B cell (primary cell): ENCODE data around the gene ATXN7L3. TPM values are rescaled to one million over a fixed set of nuclear protein-coding genes. Genes with fewer than 3 reads are reported as not detected.

Experiments
- ATAC-seq: fragments of 200-7000 bp; cut with Tn5 transposase; one replicate; pipeline ENCODE4 v1.10.0; 2021; ENCODE audit warnings: low read depth, mild to moderate bottlenecking, moderate number of reproducible peaks, moderate library complexity
- CTCF ChIA-PET: fragments of 350-600 bp; sonication (Branson Sonifier 250); formaldehyde crosslinking; loops from one replicate; lab custom pipeline; 2021; ENCODE audit warnings: antibody characterized with exemption, inconsistent platforms; lab: Charles Lee
- POLR2A ChIA-PET: fragments of 350-600 bp; sonication (Branson Sonifier 250); formaldehyde crosslinking; loops from one replicate; lab custom pipeline; 2021; ENCODE audit warnings: antibody characterized with exemption; lab: Charles Lee
- DNase-seq: peaks from one replicate; pipeline ENCODE4 v3.0.0; 2013
- H2AFZ ChIP-seq: 2 replicates; pipeline ENCODE4 v1.6.1; 2012; ENCODE audit warnings: mild to moderate bottlenecking, low read depth, low read length; ENCODE audit not compliant: insufficient read depth, poor library complexity, severe bottlenecking
- H3K27ac ChIP-seq, 2 donors: 1 replicate in 1 of 2; 2 replicates in 1 of 2; pipeline ENCODE4 v1.5.1; 2012 to 2013; ENCODE audit warnings: low read length in 2 of 2, mild to moderate bottlenecking in 2 of 2, moderate library complexity in 1 of 2
- H3K27me3 ChIP-seq, 4 experiments: fragments of 200-600 bp in 1 of 4; sonication (generic) in 1 of 4; replicated peaks in 1 of 4; 1 replicate in 2 of 4; 2 replicates in 2 of 4; pipeline versions ENCODE4 v1.6.1 to v1.7.0; 2013 to 2016; ENCODE audit warnings: low read length in 3 of 4, mild to moderate bottlenecking in 2 of 4, mixed read lengths in 1 of 4, moderate library complexity in 1 of 4; ENCODE audit not compliant: insufficient read depth in 4 of 4, control insufficient read depth in 3 of 4; ENCODE audit errors: control extremely low read depth in 1 of 4
- H3K36me3 ChIP-seq, 2 experiments: replicated peaks in 1 of 2; 1 replicate in 1 of 2; 2 replicates in 1 of 2; pipeline versions ENCODE4 v1.6.1 to v1.7.1; 2013; ENCODE audit warnings: low read length in 1 of 2; ENCODE audit not compliant: insufficient read depth in 2 of 2, control insufficient read depth in 1 of 2; ENCODE audit errors: control extremely low read depth in 1 of 2, extremely low read depth in 1 of 2
- H3K4me1 ChIP-seq, 2 donors: fragments of 200-600 bp in 1 of 2; sonication (generic) in 1 of 2; 1 replicate in 1 of 2; 2 replicates in 1 of 2; pipeline versions ENCODE4 v1.5.1 to v1.6.1; 2013 to 2017; ENCODE audit warnings: low read length in 2 of 2; ENCODE audit not compliant: control insufficient read depth in 2 of 2, insufficient read depth in 2 of 2
- H3K4me2 ChIP-seq: replicated peaks from 2 replicates; pipeline ENCODE3; 2012; ENCODE audit warnings: mild to moderate bottlenecking, low read depth, low read length; ENCODE audit not compliant: poor library complexity, severe bottlenecking
- H3K4me3 ChIP-seq, 5 experiments: fragments of 200-600 bp in 1 of 5; sonication (generic) in 1 of 5; 1 replicate in 3 of 5; 2 replicates in 2 of 5; pipeline versions ENCODE4 v1.5.1 to v1.7.0; 2011 to 2016; ENCODE audit warnings: low read length in 4 of 5, mild to moderate bottlenecking in 4 of 5, low read depth in 2 of 5, control low read depth in 1 of 5, moderate library complexity in 1 of 5; ENCODE audit not compliant: insufficient read depth in 1 of 5; ENCODE audit errors: control extremely low read depth in 1 of 5, extremely low read depth in 1 of 5
- H3K79me2 ChIP-seq: fragments of 200-600 bp; sonication (generic); one replicate; pipeline ENCODE4 v1.6.0; 2016; ENCODE audit warnings: low read length; ENCODE audit not compliant: control insufficient read depth, insufficient read depth
- H3K9ac ChIP-seq: fragments of 200-600 bp; sonication (generic); 2 replicates; pipeline ENCODE4 v1.6.1; 2017; ENCODE audit warnings: mild to moderate bottlenecking, low read length, moderate library complexity
- H3K9me3 ChIP-seq, 3 donors: one replicate each; pipeline versions ENCODE4 v1.6.1 to v1.7.1; 2013; ENCODE audit warnings: low read length in 2 of 3; ENCODE audit not compliant: control insufficient read depth in 2 of 3, insufficient read depth in 1 of 3; ENCODE audit errors: control extremely low read depth in 1 of 3
- H4K20me1 ChIP-seq: 2 replicates; pipeline ENCODE4 v1.6.0; 2012; ENCODE audit warnings: mild to moderate bottlenecking, low read length; ENCODE audit not compliant: insufficient read depth, control insufficient read depth, poor library complexity, severe bottlenecking
- H3K27ac Mint-ChIP-seq: one replicate; pipeline ENCODE4 v1.8.0; 2021; ENCODE audit warnings: mixed read lengths
- H3K27me3 Mint-ChIP-seq: one replicate; pipeline ENCODE4 v1.8.0; 2021; ENCODE audit warnings: mixed read lengths
- H3K4me1 Mint-ChIP-seq: one replicate; pipeline ENCODE4 v1.8.0; 2021; ENCODE audit warnings: mixed read lengths
- H3K4me3 Mint-ChIP-seq: one replicate; pipeline ENCODE4 v1.8.0; 2021; ENCODE audit warnings: mixed read lengths
- H3K9me3 Mint-ChIP-seq: one replicate; pipeline ENCODE4 v1.8.0; 2022; ENCODE audit warnings: mixed read lengths; ENCODE audit not compliant: insufficient read depth
- CTCF ChIP-seq: fragments of 200-600 bp; IDR thresholded peaks from one replicate; pipeline ENCODE4 v1.8.0; 2022; ENCODE audit warnings: antibody characterized with exemption, mild to moderate bottlenecking
- EZH2 ChIP-seq: IDR thresholded peaks from 2 replicates; pipeline ENCODE4 v1.6.1; 2012; ENCODE audit warnings: borderline replicate concordance, low read depth, mild to moderate bottlenecking, moderate library complexity, low read length; ENCODE audit not compliant: insufficient read depth, poor library complexity, severe bottlenecking
- WGBS: methylation state at CpG from one replicate; pipeline ENCODE4 v1.1.5; 2013; ENCODE audit warnings: missing lambda C conversion rate; ENCODE audit not compliant: insufficient coverage; 5-methylcytosine and 5-hydroxymethylcytosine counted together
- intact Hi-C: fragments of 100-400 bp; cut with micrococcal nuclease; formaldehyde crosslinking; loops from one replicate; pipeline ENCODE4 v1.10.0; 2022
- polyA plus RNA-seq: library from polyadenylated mRNA; depleted of rRNA; stranded (reverse); fragments of >200 nt; gene quantifications from 2 replicates; pipeline ENCODE4 v1.2.3, GENCODE V29; 2012
- total RNA-seq, 2 donors: library from RNA; stranded (reverse); fragments of 120-200 nt in 1 of 2; gene quantifications; 1 replicate in 1 of 2; 2 replicates in 1 of 2; pipeline versions ENCODE4 v1.2.3 to v1.2.4, GENCODE V29; 2013 to 2022

ATXN7L3 gene
- total and polyA plus RNA-seq, 2 donors (not counting 1 experiment from before 2014, with no cell fraction given): 63.6 to 107 TPM

DNA sequence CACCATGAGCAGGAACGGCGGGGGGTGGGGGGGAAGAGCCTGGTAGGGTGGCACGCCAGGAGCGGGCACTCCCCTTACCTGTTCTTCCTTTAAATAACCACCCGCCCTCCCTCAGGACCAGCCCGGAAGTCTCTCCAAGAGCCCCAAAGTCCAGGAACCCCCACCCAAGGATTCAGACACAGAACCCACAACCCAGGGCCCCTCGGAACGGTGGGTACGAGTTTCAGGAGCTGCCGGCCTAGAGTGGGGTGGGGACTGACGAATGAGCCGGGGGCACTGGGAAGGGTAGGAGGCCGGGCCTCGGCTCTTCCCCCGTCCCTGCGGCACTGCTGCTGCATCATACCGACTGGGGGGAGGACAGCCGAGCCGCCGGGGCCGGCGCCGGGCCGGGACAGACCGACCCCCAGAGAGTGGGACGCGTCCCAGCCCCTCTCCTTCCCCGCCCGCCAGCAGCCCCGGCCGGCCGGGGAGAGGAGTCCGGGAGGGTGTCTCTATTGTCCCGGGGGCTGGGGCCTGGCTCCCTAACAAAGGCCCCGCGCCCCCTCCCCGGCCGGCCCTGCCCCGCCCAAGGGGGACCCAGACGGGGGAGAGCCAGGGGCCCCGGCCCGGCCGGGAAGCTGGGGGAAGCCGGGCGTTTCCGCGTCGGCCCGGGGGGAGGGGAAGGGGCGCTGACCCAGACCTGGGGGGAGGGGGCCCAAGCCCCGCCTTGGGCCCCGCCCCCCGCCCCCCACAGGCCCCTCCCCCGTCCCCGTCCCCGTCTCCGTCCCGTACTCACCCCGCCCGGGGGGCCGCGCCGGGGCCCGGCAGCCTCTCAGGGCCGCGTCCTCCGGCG is 747 bp downstream of the ATXN7L3 start:
- ATAC-seq: peak; percentile 21
- WGBS: under 1% methylated on average over 43 of the region's 68 CpGs
- peak overlapping the region; percentile 74 for H3K9ac ChIP-seq
- intact Hi-C loops: no loop called here
- H3K27ac Mint-ChIP-seq: peak overlapping the region; percentile 93
- peak overlapping the region; percentile 66 to 83 (median 81) for H3K4me3 ChIP-seq
- H3K4me2 ChIP-seq: peak overlapping the region; percentile 92
- peaks cover 21% of the 10 kb centered on the region for H4K20me1 ChIP-seq
- CTCF ChIA-PET: interaction anchor here (0.6 to 5.4 kb wide), 6 partner anchors 9 to 261 kb away, joined by 3 to 44 read pairs (median 4); no protein-coding TSS in a partner anchor
- H3K9me3 ChIP-seq: no peaks in the 10 kb centered on the region
- no peaks in the 10 kb centered on the region for H3K27me3 ChIP-seq
- TF ChIP-seq CTCF (no peak), EZH2 (no peak)
- peaks cover 44% of the 10 kb centered on the region for H3K4me1 Mint-ChIP-seq
- peak overlapping the region; percentile 62 for H2AFZ ChIP-seq
- no peaks in the 10 kb centered on the region for H3K9me3 Mint-ChIP-seq
- H3K4me1 ChIP-seq: peaks cover 29 to 39% of the 10 kb centered on the region in 2 donors
- H3K27ac ChIP-seq: peak overlapping the region; percentile 80 to 86
- peak; percentile 74 for DNase-seq
- POLR2A ChIA-PET: interaction anchor here (0.5 to 8.9 kb wide), 5 partner anchors 11 to 668 kb away, joined by 4 to 100 read pairs (median 8); partner anchors contain the start of genes SLC25A39, TMUB2 and UBTF
- peak overlapping the region; percentile 88 for H3K4me3 Mint-ChIP-seq
- peaks cover 45% of the 10 kb centered on the region for H3K79me2 ChIP-seq
- no peaks in the 10 kb centered on the region for H3K27me3 Mint-ChIP-seq
- H3K36me3 ChIP-seq: peaks cover 5 to 32% of the 10 kb centered on the region in 2 experiments
